ENCODE measurements around the gene PAFAH2. TPM values are rescaled to one million over a fixed set of nuclear protein-coding genes. Genes with fewer than 3 reads are reported as not detected.

PAFAH2 gene
- total RNA-seq, 1 experiment from 2014 or later, result 8.5 TPM

- ATAC-seq (no peak), DNase-seq (ENCODE audit: low read depth, low spot score) (no peak)
- Histone ChIP-seq H3K27ac (ENCODE audit: low read length) (no peak overlapping the region), H3K9me3 (ENCODE audit: control insufficient read depth, insufficient read depth, low read depth, low read length) (no peaks in the 10 kb centered on the region), H3K4me3 (ENCODE audit: low read depth in 2 of 2, low read length in 2 of 2) (no peak overlapping the region), H3K27me3 (ENCODE audit: control insufficient read depth, insufficient read depth, low read length) (no peaks in the 10 kb centered on the region), H3K36me3 (ENCODE audit: control insufficient read depth, insufficient read depth, low read length) (no peaks in the 10 kb centered on the region), H3K4me1 (ENCODE audit: control insufficient read depth, insufficient read depth, low read length) (0 out of 2 replicates have a peak, but pooled peaks cover 3% of the 10 kb centered on the region)
- BruUV-seq (replicated peaks), result no TSS peak
- intact Hi-C loops (cut with micrococcal nuclease; ENCODE audit: unreplicated experiment), result no loop called here
- ChIA-PET CTCF (no interaction called here), POLR2A (no interaction called here)
- TF ChIP-seq TCF7L2 (IDR thresholded peaks at IDR 0.05; ENCODE audit: low read depth, low read length), result no peak
- no peak for TF ChIP-seq POLR2AphosphoS5 (IDR thresholded peaks at IDR 0.05; ENCODE audit: low read depth, low read length)
- TF ChIP-seq REST (IDR thresholded peaks at IDR 0.05; ENCODE audit: insufficient read depth in 1 of 2, low read depth in 2 of 2, low read length in 1 of 2), result no peak
- no peak for TF ChIP-seq SIN3A (IDR thresholded peaks at IDR 0.05; ENCODE audit: borderline replicate concordance, insufficient read depth, low read depth, low read length)
- no peak for TF ChIP-seq CTCF (IDR thresholded peaks at IDR 0.05)
- in situ Hi-C loops (cut with HindIII; ENCODE audit: low pct_unique_long_range_greater_than_20kb, low sequenced_read_pairs), result no loop called here
Observed at GRCh38 chr1:26015358-26015757, 17.5 kb upstream of the PAFAH2 start.

- ChIA-PET POLR2A (interaction anchor here (0.7 kb wide), 1 partner anchor 190 kb away, joined by 6 read pairs; no protein-coding TSS in a partner anchor), CTCF (interaction anchor here (1.1 kb wide), 1 partner anchor 34 kb away, joined by 3 read pairs; no protein-coding TSS in a partner anchor)
- 0 out of 2 replicates have a peak, but pooled peaks cover 3% of the 10 kb centered on the region for H3K4me1 ChIP-seq (ENCODE audit: control insufficient read depth, insufficient read depth, low read length)
- intact Hi-C loops (cut with micrococcal nuclease; ENCODE audit: unreplicated experiment), result no loop called here
- ATAC-seq (no peak), DNase-seq (ENCODE audit: low read depth, low spot score) (no peak)
- no TSS peak for BruUV-seq (replicated peaks)
- in situ Hi-C loops (cut with HindIII; ENCODE audit: low pct_unique_long_range_greater_than_20kb, low sequenced_read_pairs), result no loop called here
- H3K27me3 ChIP-seq (ENCODE audit: control insufficient read depth, insufficient read depth, low read length), result no peaks in the 10 kb centered on the region
- TF ChIP-seq SIN3A (IDR thresholded peaks at IDR 0.05; ENCODE audit: borderline replicate concordance, insufficient read depth, low read depth, low read length) (no peak), CTCF (IDR thresholded peaks at IDR 0.05) (no peak), REST (IDR thresholded peaks at IDR 0.05; ENCODE audit: insufficient read depth in 1 of 2, low read depth in 2 of 2, low read length in 1 of 2) (no peak), TCF7L2 (IDR thresholded peaks at IDR 0.05; ENCODE audit: low read depth, low read length) (no peak), POLR2AphosphoS5 (IDR thresholded peaks at IDR 0.05; ENCODE audit: low read depth, low read length) (no peak)
- no peaks in the 10 kb centered on the region for H3K36me3 ChIP-seq (ENCODE audit: control insufficient read depth, insufficient read depth, low read length)
- H3K9me3 ChIP-seq (ENCODE audit: control insufficient read depth, insufficient read depth, low read depth, low read length), result no peaks in the 10 kb centered on the region
- H3K4me3 ChIP-seq (ENCODE audit: low read depth in 2 of 2, low read length in 2 of 2), result no peak overlapping the region
- no peak overlapping the region for H3K27ac ChIP-seq (ENCODE audit: low read length)
Observed at GRCh38 chr1:26014179-26014578, 16.3 kb upstream of the PAFAH2 start.

All from Panc1 (cell line).